HG02588 (cell line): ENCODE data around the gene TMEM235.

ENCODE experiments used
- ATAC-seq: cut with Tn5 transposase; IDR thresholded peaks from one replicate; pipeline ENCODE4 v1.9.1; 2021; ENCODE audit warnings: mild to moderate bottlenecking, moderate library complexity; ENCODE audit not compliant: unreplicated experiment

The TMEM235 gene

GRCh38 chr17:78230996-78231935 is at the start of gene TMEM235:
TMEM235 (plus strand) TSS chr17:78231631; CDS start chr17:78232024, 393 bp downstream.
- no peak for ATAC-seq

GRCh38 chr17:78182504-78182903 is 48.9 kb upstream of the TMEM235 start:
- ATAC-seq = no peak

GRCh38 chr17:78183916-78184315 is 47.5 kb upstream of the TMEM235 start:
- no peak for ATAC-seq

GRCh38 chr17:78184351-78184750 is 47.1 kb upstream of the TMEM235 start:
- no peak for ATAC-seq

GRCh38 chr17:78184868-78185267 is 46.6 kb upstream of the TMEM235 start:
- ATAC-seq = no peak

- no peak for ATAC-seq
These were observed 45.3 kb upstream of the TMEM235 start for GRCh38 chr17:78185981-78186691.

GRCh38 chr17:78186692-78187595 is 44.5 kb upstream of the TMEM235 start, which contains the start of the genes AFMID and TK1:
AFMID (plus strand) TSS chr17:78187362; CDS start chr17:78187371, 9 bp downstream.
TK1 (minus strand) TSS chr17:78187052; CDS start chr17:78186994, 58 bp downstream.
- peak; percentile 82 for ATAC-seq

GRCh38 chr17:78196716-78197115 is 34.7 kb upstream of the TMEM235 start:
- ATAC-seq = no peak

- ATAC-seq = no peak
These were observed 34.1 kb upstream of the TMEM235 start for GRCh38 chr17:78197147-78197832.

- ATAC-seq = no peak
These were observed 31.0 kb upstream of the TMEM235 start for GRCh38 chr17:78200451-78200850.

GRCh38 chr17:78202666-78203065 is 28.8 kb upstream of the TMEM235 start:
- no peak for ATAC-seq

- no peak for ATAC-seq
These were observed 26.9 kb upstream of the TMEM235 start for GRCh38 chr17:78204387-78205123.

GRCh38 chr17:78205124-78205775 is 26.2 kb upstream of the TMEM235 start:
- no peak for ATAC-seq

GRCh38 chr17:78206298-78206697 is 25.1 kb upstream of the TMEM235 start:
- ATAC-seq = no peak

- ATAC-seq = no peak
These were observed 22.9 kb upstream of the TMEM235 start for GRCh38 chr17:78208486-78208885.

- no peak for ATAC-seq
These were observed 21.3 kb upstream of the TMEM235 start for GRCh38 chr17:78210111-78210510.

GRCh38 chr17:78211032-78211431 is 20.4 kb upstream of the TMEM235 start:
- ATAC-seq = no peak

- peak; percentile 80 for ATAC-seq
These were observed 17.3 kb upstream of the TMEM235 start, which contains the start of gene BIRC5 for GRCh38 chr17:78214016-78214705. BIRC5 (plus strand) TSS chr17:78214253; CDS start chr17:78214317, 64 bp downstream.
